ENCODE data around the gene KDM4C. TPM values are rescaled to one million over a fixed set of nuclear protein-coding genes. Genes with fewer than 3 reads are reported as not detected.

The KDM4C gene
- total RNA-seq, 1 experiment from 2014 or later, result 7.1 TPM

DNA sequence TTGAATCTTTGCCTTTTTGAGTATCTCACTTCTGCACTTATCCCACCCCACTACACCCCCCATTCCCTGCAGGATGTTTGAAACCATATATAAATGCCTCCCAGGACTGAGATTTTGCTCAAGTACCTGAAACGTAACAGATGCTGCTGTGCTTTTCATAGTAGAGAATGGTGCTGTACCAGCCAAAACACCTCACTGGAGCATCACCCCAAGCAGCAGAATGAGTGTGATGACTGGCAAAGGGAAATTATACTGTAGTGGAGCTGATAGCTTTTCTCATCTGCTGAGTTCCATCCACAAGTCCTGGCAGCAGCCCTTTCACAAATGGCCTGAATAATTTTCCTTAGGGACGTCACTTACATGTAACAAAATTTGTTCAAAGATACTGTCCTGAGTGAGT, 246.1 kb downstream of the KDM4C start:
- BruUV-seq (replicated peaks), result no TSS peak
- Histone ChIP-seq H3K27me3 (ENCODE audit: control insufficient read depth, insufficient read depth, low read length) (no peaks in the 10 kb centered on the region), H3K27ac (ENCODE audit: low read length) (no peak overlapping the region), H3K4me3 (ENCODE audit: low read depth in 2 of 2, low read length in 2 of 2) (no peak overlapping the region), H3K9me3 (ENCODE audit: control insufficient read depth, insufficient read depth, low read depth, low read length) (no peaks in the 10 kb centered on the region), H3K36me3 (ENCODE audit: control insufficient read depth, insufficient read depth, low read length) (no peaks in the 10 kb centered on the region), H3K4me1 (ENCODE audit: control insufficient read depth, insufficient read depth, low read length) (no peaks in the 10 kb centered on the region)
- no peak for ATAC-seq
- DNase-seq (ENCODE audit: low read depth, low spot score), result no peak
- CTCF ChIA-PET, result no interaction called here
- in situ Hi-C loops (cut with HindIII; ENCODE audit: low pct_unique_long_range_greater_than_20kb, low sequenced_read_pairs) (no loop called here), intact Hi-C loops (cut with micrococcal nuclease; ENCODE audit: unreplicated experiment) (no loop called here)
- TF ChIP-seq, protein P1, sequence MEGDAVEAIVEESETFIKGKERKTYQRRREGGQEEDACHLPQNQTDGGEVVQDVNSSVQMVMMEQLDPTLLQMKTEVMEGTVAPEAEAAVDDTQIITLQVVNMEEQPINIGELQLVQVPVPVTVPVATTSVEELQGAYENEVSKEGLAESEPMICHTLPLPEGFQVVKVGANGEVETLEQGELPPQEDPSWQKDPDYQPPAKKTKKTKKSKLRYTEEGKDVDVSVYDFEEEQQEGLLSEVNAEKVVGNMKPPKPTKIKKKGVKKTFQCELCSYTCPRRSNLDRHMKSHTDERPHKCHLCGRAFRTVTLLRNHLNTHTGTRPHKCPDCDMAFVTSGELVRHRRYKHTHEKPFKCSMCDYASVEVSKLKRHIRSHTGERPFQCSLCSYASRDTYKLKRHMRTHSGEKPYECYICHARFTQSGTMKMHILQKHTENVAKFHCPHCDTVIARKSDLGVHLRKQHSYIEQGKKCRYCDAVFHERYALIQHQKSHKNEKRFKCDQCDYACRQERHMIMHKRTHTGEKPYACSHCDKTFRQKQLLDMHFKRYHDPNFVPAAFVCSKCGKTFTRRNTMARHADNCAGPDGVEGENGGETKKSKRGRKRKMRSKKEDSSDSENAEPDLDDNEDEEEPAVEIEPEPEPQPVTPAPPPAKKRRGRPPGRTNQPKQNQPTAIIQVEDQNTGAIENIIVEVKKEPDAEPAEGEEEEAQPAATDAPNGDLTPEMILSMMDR (IDR thresholded peaks at IDR 0.05), result no peak
- TF ChIP-seq TCF7L2 (IDR thresholded peaks at IDR 0.05; ENCODE audit: low read depth, low read length), result no peak
- no peak for TF ChIP-seq SIN3A (IDR thresholded peaks at IDR 0.05; ENCODE audit: borderline replicate concordance, insufficient read depth, low read depth, low read length)
- TF ChIP-seq POLR2AphosphoS5 (IDR thresholded peaks at IDR 0.05; ENCODE audit: low read depth, low read length), result no peak
- TF ChIP-seq, protein P2, sequence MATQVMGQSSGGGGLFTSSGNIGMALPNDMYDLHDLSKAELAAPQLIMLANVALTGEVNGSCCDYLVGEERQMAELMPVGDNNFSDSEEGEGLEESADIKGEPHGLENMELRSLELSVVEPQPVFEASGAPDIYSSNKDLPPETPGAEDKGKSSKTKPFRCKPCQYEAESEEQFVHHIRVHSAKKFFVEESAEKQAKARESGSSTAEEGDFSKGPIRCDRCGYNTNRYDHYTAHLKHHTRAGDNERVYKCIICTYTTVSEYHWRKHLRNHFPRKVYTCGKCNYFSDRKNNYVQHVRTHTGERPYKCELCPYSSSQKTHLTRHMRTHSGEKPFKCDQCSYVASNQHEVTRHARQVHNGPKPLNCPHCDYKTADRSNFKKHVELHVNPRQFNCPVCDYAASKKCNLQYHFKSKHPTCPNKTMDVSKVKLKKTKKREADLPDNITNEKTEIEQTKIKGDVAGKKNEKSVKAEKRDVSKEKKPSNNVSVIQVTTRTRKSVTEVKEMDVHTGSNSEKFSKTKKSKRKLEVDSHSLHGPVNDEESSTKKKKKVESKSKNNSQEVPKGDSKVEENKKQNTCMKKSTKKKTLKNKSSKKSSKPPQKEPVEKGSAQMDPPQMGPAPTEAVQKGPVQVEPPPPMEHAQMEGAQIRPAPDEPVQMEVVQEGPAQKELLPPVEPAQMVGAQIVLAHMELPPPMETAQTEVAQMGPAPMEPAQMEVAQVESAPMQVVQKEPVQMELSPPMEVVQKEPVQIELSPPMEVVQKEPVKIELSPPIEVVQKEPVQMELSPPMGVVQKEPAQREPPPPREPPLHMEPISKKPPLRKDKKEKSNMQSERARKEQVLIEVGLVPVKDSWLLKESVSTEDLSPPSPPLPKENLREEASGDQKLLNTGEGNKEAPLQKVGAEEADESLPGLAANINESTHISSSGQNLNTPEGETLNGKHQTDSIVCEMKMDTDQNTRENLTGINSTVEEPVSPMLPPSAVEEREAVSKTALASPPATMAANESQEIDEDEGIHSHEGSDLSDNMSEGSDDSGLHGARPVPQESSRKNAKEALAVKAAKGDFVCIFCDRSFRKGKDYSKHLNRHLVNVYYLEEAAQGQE (IDR thresholded peaks at IDR 0.05; ENCODE audit: insufficient read depth in 1 of 2, low read depth in 2 of 2, low read length in 1 of 2), result no peak
- POLR2A ChIA-PET, result no interaction called here

DNA sequence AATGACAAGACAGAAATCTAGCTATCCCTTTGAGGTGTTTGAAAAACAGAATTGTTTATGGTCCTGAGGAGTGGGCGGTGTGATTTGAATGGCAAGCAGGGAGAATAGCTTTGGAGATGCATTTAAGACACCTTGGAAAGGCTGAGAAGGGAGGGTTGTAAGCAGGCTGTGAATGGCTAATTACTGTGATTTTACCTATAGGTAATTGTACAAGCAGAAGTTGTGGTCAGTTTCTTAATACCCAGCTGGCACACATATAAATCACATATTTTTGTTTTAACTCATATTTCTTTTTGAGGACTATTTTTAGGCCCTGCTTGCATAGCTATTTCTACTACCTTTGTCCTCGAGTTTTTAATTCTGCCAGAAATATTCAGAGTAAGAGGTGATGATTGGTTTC, 248.6 kb downstream of the KDM4C start:
- H3K36me3 ChIP-seq (ENCODE audit: control insufficient read depth, insufficient read depth, low read length), result no peaks in the 10 kb centered on the region
- no peak for DNase-seq (ENCODE audit: low read depth, low spot score)
- no peak overlapping the region for H3K4me3 ChIP-seq (ENCODE audit: low read depth in 2 of 2, low read length in 2 of 2)
- H3K27me3 ChIP-seq (ENCODE audit: control insufficient read depth, insufficient read depth, low read length), result no peaks in the 10 kb centered on the region
- no peak for TF ChIP-seq SIN3A (IDR thresholded peaks at IDR 0.05; ENCODE audit: borderline replicate concordance, insufficient read depth, low read depth, low read length)
- TF ChIP-seq, protein P1 (IDR thresholded peaks at IDR 0.05), result no peak
- ChIA-PET POLR2A (no interaction called here), CTCF (no interaction called here)
- H3K9me3 ChIP-seq (ENCODE audit: control insufficient read depth, insufficient read depth, low read depth, low read length), result no peaks in the 10 kb centered on the region
- no peak for ATAC-seq
- intact Hi-C loops (cut with micrococcal nuclease; ENCODE audit: unreplicated experiment) (no loop called here), in situ Hi-C loops (cut with HindIII; ENCODE audit: low pct_unique_long_range_greater_than_20kb, low sequenced_read_pairs) (no loop called here)
- no peaks in the 10 kb centered on the region for H3K4me1 ChIP-seq (ENCODE audit: control insufficient read depth, insufficient read depth, low read length)
- no peak overlapping the region for H3K27ac ChIP-seq (ENCODE audit: low read length)
- BruUV-seq (replicated peaks), result no TSS peak

DNA sequence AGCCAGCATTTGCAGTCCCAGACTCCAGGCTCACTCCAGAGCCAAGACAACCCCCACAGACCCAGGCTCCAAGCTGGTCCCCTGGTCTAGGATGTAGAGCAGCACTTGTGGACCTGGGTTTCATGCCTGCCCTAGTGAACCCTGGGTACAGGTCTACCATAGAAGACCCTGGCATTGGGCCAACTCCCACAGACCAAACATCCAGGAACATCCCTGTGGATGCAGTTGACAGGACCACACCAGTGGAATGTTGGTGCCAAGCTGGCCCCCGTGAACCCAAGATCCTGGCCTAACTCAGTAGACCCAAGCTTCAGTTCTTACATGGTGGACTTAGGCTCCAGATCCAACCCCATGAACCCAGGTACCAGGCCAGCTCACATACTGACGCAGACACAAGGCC, 250.6 kb downstream of the KDM4C start:
- CTCF ChIA-PET, result no interaction called here
- in situ Hi-C loops (cut with HindIII; ENCODE audit: low pct_unique_long_range_greater_than_20kb, low sequenced_read_pairs), result no loop called here
- no TSS peak for BruUV-seq (replicated peaks)

More for the DNA sequence above, 250.6 kb downstream of the KDM4C start:
- Histone ChIP-seq H3K36me3 (ENCODE audit: control insufficient read depth, insufficient read depth, low read length) (no peaks in the 10 kb centered on the region), H3K4me1 (ENCODE audit: control insufficient read depth, insufficient read depth, low read length) (no peaks in the 10 kb centered on the region), H3K27ac (ENCODE audit: low read length) (no peak overlapping the region), H3K4me3 (ENCODE audit: low read depth in 2 of 2, low read length in 2 of 2) (no peak overlapping the region), H3K9me3 (ENCODE audit: control insufficient read depth, insufficient read depth, low read depth, low read length) (no peaks in the 10 kb centered on the region), H3K27me3 (ENCODE audit: control insufficient read depth, insufficient read depth, low read length) (no peaks in the 10 kb centered on the region)
- intact Hi-C loops (cut with micrococcal nuclease; ENCODE audit: unreplicated experiment), result no loop called here
- DNase-seq (ENCODE audit: low read depth, low spot score), result no peak
- POLR2A ChIA-PET, result no interaction called here
- no peak for ATAC-seq
- TF ChIP-seq, protein P1 (IDR thresholded peaks at IDR 0.05), result no peak
- no peak for TF ChIP-seq TCF7L2 (IDR thresholded peaks at IDR 0.05; ENCODE audit: low read depth, low read length)
- no peak for TF ChIP-seq SIN3A (IDR thresholded peaks at IDR 0.05; ENCODE audit: borderline replicate concordance, insufficient read depth, low read depth, low read length)
- TF ChIP-seq, protein P2 (IDR thresholded peaks at IDR 0.05; ENCODE audit: insufficient read depth in 1 of 2, low read depth in 2 of 2, low read length in 1 of 2), result no peak
- no peak for TF ChIP-seq POLR2AphosphoS5 (IDR thresholded peaks at IDR 0.05; ENCODE audit: low read depth, low read length)
